Activated CD4-positive, CD25-positive, alpha-beta regulatory T cell treated with anti-CD3 and anti-CD28 coated beads, Interleukin-2, amount 50 U/mL, for 72 hours (primary cell): Measurements from ENCODE around the gene PRR18.
A peak's percentile ranks its signal among the peaks of the same experiment; 100 is the strongest.
"Not testable (repeated sequence)": the region's sequence is repeated elsewhere in the genome, so short reads cannot be mapped to it uniquely, and the experiment has no call there.

ENCODE experiments used
- DNase-seq: peaks from one replicate; pipeline ENCODE4 v3.0.0; 2021

The PRR18 gene, protein sequence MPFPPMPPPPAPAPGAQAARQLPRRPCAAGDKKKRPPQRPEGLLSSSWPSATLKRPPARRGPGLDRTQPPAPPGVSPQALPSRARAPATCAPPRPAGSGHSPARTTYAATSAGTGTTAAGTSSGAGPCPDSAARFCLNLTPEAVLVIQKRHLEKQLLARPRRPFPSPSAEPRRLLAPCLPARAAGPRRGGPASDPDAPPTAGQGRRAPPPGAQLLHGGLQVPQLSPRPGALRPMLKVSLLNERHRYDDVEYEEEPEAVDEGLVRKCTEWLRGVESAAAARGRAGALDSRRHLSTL

GRCh38 chr6:166308033-166308768 lies at the start of gene PRR18:
PRR18 (minus strand) TSS chr6:166308392; CDS start chr6:166308142, 250 bp downstream.
- DNase-seq: no peak

- DNase-seq: no peak
These were observed 47.4 kb upstream of the PRR18 start for GRCh38 chr6:166355552-166355951.

- DNase-seq: no peak
These were observed 46.8 kb upstream of the PRR18 start for GRCh38 chr6:166354965-166355364.

GRCh38 chr6:166354143-166354542 lies 46.0 kb upstream of the PRR18 start:
- no peak for DNase-seq

DNA sequence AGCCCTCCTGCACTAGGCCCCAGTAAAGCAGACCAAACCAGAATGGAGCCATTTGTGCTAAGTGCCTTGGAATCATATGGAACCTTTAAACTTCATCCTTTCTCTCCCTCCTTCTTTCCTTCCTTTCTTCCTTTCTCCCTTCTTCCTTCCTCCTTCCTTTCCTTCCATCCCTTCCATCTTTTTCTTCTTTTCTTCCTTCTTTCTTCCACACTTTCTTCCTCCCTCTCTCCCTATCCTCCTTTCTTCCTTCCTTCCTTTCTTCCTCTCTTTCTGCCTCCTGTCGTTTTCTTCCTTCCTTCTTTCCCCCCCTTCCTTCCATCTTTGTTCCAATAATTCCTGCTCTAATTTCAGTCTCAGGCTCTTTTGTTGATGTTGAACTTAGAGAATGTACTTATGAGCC lies 45.3 kb upstream of the PRR18 start:
- DNase-seq: no peak

GRCh38 chr6:166352923-166353322 lies 44.7 kb upstream of the PRR18 start:
- DNase-seq: no peak

GRCh38 chr6:166351715-166352285 lies 43.6 kb upstream of the PRR18 start:
- no peak for DNase-seq

DNA sequence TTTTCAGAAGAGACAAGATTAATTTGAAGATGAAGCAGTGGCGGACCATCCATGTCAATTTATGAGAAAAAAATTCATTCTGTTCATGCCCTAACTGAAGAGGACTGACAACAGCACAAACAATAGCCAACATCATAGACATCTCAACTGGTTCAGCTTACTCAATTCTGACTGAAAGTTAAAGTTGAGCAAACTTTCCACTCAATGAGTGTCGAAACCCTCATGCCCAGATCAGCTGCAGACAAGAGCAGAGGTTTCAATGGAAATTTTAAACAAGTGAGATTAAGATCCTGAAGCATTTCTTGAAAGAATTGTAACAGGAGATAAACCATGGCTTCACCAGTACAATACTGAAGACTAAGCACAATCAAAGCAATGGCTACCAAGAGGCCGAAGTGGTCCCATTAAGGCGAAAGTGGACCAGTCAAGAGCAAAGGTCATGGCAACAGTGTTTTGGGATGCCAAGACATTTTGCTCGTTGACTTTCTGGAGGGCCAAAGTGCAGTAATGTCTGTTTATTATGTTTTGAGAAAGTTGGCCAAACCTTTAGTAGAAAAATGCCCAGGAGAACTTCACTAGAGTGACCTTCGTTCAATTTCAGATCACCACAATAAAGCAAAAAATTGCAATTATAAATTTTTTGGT lies 40.2 kb upstream of the PRR18 start:
- no peak for DNase-seq

GRCh38 chr6:166346965-166347364 lies 38.8 kb upstream of the PRR18 start:
- no peak for DNase-seq

GRCh38 chr6:166346449-166346848 lies 38.3 kb upstream of the PRR18 start:
- no peak for DNase-seq

GRCh38 chr6:166345672-166346071 lies 37.5 kb upstream of the PRR18 start:
- DNase-seq: not testable (repeated sequence)

DNA sequence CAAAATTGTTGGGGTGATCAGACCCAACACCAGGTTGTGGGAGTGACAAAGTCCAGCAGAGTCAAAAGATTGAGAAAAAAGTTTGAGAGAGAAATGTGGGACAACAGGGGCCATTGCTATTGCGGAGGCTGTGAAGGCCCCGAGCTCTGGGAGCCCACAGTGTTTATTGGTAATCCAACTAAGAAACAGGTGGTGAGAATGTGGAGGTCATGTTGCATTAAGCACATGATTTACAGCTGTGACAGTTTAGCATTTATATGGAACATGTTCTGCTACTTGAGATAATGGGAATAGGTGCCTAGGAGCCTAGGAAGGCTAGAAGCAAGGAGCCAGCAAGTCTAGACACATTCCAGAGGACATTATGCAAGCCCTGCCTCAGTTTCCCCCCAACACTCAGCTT lies 36.7 kb upstream of the PRR18 start:
- not testable (repeated sequence) for DNase-seq

DNA sequence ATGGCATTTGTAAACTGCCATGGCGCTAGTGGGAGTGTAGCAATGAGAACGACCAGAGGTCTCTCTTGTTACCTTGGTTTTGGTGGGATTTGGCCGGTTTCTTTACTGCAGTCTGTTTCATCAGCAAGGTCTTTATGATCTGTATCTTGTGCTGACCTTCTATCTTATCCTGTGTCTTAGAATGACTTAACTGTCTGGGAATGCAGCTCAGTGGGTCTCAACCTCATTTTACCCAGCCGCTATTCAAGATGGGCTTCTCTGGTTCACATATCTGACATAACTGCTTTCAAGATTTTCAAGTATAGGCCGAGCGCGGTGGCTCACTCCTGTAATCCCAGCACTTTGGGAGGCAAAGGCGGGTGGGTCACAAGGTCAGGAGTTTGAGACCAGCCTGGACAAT lies 36.0 kb upstream of the PRR18 start:
- no peak for DNase-seq

GRCh38 chr6:166343150-166343487 lies 34.9 kb upstream of the PRR18 start:
- DNase-seq: no peak

DNA sequence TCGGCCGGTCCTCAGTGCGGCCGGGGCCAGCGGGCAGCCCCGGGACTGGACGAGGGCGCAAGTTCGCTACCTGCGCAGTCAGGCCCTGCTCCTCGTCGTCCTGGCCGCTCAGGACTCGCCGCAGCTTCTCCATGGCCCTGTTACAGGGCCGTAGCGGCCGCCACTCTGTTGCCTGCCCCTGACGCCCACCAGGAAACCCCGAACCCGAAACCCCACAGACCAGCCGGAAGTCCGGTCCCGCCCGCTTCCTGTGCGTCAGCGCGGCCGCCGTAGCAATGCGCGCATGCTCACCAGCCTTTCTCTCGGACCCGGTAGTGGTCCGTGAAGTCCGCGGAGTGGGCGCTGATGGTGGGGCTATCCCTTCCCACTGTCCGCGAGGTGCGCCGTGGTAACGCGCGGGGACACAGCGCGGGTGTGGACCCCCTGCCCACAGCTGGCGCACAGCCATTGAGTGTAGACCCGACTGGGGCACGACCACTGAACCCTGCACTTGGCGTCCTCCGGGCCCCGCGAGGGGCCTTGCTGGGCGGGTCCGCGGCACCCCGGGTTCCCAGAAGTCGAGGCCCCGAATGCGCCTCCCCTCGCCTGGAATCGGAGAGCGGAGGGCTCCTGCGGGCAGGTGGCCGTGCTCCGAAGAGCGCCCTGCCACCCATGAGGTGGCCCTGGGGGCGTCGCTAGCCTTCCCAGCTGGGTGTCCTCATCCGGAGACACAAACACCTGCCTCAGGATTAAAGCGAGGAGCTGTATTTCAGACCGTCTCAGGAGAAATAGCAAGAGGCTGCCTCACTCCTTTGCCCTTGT lies 34.4 kb upstream of the PRR18 start, which contains the start of gene SFT2D1:
Gene SFT2D1, minus strand, starts transcription at position 197 of the 801 bp plus-strand sequence. Its CDS starts 64 bp downstream, at position 133.
- DNase-seq: peak; percentile 84

DNA sequence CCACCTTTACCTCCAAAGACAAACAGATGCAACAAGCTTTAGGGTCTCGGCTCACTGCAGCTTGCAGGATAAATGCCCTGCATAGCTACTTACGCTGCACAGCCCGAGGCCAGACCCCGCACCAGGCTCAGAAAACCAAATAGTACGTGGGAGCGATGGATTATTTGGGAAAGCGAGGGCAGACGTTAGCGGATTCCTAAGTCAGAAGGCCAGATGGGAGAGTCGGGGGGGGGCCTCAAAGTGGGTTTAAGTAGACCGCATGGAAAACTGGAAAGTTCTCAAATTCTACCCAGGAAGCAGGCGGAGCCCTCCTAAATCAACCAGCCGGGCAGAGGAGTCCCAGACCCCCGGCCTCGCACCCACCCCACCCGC lies 33.8 kb upstream of the PRR18 start:
- DNase-seq: no peak

- DNase-seq: no peak
These were observed 33.3 kb upstream of the PRR18 start for GRCh38 chr6:166341464-166341863.

GRCh38 chr6:166338854-166339253 lies 30.7 kb upstream of the PRR18 start:
- DNase-seq: no peak

DNA sequence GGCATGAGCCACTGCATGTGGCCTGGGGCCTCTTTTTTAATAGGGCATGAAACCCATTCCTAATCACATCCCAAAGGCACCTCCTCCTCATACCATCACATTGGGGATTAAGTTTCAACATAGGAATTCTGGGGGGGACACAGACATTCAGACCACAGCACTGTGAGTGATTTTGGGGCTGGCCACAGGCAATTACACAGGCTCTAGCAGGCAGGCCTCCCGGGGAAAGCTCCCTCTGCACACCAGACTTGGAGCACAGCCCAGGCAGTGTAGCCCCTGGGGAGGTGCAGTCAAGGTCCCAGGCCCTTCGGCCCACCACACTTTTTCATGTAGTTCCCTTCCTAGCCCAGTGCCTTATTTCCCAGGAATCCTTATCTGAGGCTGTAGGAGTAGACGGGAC lies 28.7 kb upstream of the PRR18 start:
- no peak for DNase-seq

DNA sequence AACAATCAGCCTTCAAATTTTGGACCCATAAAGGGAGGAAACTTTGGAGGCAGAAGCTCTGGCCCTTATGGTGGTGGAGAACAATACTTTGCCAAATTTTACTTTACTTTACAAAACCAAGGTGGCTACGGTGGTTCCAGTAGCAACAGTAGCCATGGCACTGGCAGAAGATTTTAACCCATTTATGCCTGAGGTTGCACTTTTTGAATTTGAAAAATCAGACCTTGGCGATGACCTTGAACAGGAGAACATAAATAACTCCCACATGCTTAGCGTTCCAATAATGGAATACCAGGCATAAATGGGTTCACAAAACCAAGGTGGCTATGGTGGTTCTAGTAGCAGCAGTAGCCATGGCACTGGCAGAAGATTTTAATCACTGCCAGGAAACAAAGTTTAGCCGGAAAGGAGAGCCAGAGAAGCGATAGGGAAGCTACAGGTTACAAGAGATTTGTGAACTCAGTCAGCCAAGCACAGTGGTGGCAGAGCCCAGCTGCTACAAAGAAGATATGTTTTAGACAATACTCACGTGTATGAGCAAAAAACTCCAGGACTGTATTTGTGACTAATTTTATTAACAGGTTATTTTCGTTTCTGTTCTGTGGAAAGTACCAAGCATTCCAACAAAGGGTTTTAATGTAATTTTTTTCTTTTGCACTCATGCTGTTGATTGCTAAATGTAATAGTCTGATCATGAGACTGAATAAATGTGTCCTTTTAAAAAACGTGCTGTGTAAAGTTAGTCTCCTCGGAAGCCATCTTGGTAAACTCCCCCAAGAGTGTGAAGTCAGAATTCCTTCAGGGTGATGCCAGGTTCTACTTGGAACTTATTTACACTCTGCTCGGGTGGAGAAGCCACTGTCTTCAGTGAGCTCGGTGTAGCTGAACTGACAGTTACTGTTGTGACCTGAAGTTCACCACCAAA lies 27.4 kb upstream of the PRR18 start:
- no peak for DNase-seq

DNA sequence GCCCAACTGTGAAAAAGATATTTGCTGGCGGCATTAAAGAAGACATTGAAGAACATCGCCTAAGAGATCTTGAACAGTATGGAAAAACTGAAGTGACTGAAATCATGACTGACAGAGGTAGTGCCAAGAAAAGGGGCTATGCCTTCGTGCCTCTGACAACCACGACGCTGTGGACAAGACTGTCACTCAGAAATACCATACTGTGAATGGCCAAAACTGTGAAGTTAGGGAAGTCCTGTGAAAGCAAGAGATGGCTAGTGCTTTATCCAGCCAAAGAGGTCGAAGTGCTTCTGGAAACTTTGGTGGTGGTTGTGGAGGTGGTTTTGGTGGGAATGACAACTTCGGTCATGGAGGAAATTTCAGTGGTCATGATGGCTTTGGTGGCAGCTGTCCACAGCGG lies 26.7 kb upstream of the PRR18 start:
- DNase-seq: no peak
